Activated T-cell treated with anti-CD3 and anti-CD28 coated beads, Interleukin-2, amount 50 U/mL, for 48 hours (primary cell): ENCODE measurements around the gene DRC7.
"Not testable (repeated sequence)": the region's sequence is repeated elsewhere in the genome, so short reads cannot be mapped to it uniquely, and the experiment has no call there.

Experiments used
- DNase-seq, 2 experiments: peaks; one replicate each; pipeline ENCODE4 v3.0.0-alpha.2; 2020

DRC7 gene

GRCh38 chr16:57695680-57696069 is 1.1 kb downstream of the DRC7 start:
- DNase-seq, result no peak

GRCh38 chr16:57696240-57696639 is 1.6 kb downstream of the DRC7 start:
- DNase-seq, result no peak

GRCh38 chr16:57697896-57698537 is 3.4 kb downstream of the DRC7 start:
- no peak for DNase-seq

- DNase-seq, result no peak
Measured at GRCh38 chr16:57698812-57699405, 4.3 kb downstream of the DRC7 start.

GRCh38 chr16:57699481-57699880 is 4.9 kb downstream of the DRC7 start:
- DNase-seq, result no peak

GRCh38 chr16:57699899-57700298 is 5.3 kb downstream of the DRC7 start:
- no peak for DNase-seq

GRCh38 chr16:57700781-57701551 is 6.4 kb downstream of the DRC7 start:
- no peak for DNase-seq

GRCh38 chr16:57701759-57702371 is 7.3 kb downstream of the DRC7 start:
- DNase-seq, result no peak

GRCh38 chr16:57703416-57704010 is 8.9 kb downstream of the DRC7 start:
- DNase-seq, result no peak

GRCh38 chr16:57704011-57704904 is 9.7 kb downstream of the DRC7 start:
- DNase-seq, result no peak

GRCh38 chr16:57704905-57705852 is 10.6 kb downstream of the DRC7 start:
- no peak for DNase-seq

- no peak for DNase-seq
Measured at GRCh38 chr16:57706717-57707116, 12.1 kb downstream of the DRC7 start.

- DNase-seq, result no peak
Measured at GRCh38 chr16:57707331-57707730, 12.7 kb downstream of the DRC7 start.

GRCh38 chr16:57708168-57708567 is 13.6 kb downstream of the DRC7 start:
- DNase-seq, result no peak

GRCh38 chr16:57709663-57710062 is 15.1 kb downstream of the DRC7 start:
- DNase-seq, result no peak

GRCh38 chr16:57711346-57711745 is 16.7 kb downstream of the DRC7 start:
- no peak for DNase-seq

- no peak for DNase-seq
Measured at GRCh38 chr16:57711993-57712392, 17.4 kb downstream of the DRC7 start.

- not testable (repeated sequence) for DNase-seq
Measured at GRCh38 chr16:57712569-57712968, 18.0 kb downstream of the DRC7 start.

- no peak for DNase-seq
Measured at GRCh38 chr16:57713596-57713995, 19.0 kb downstream of the DRC7 start.

- no peak for DNase-seq
Measured at GRCh38 chr16:57714047-57714446, 19.4 kb downstream of the DRC7 start.

GRCh38 chr16:57720142-57720575 is 25.6 kb downstream of the DRC7 start:
- DNase-seq, result peak; percentile 59 to 69
